ENCODE data around the gene TRAF3IP1.

GRCh38 chr2:238425505-238425978 is 105.2 kb downstream of the TRAF3IP1 start:
- TF ChIP-seq CTCF (IDR thresholded peaks at IDR 0.05) (no peak), POLR2A (IDR thresholded peaks at IDR 0.05) (no peak)
